Fibroblast of villous mesenchyme (primary cell): ENCODE results near the gene PSMB10. TPM values are rescaled to one million over a fixed set of nuclear protein-coding genes. Genes with fewer than 3 reads are reported as not detected.

Experiments
- DNase-seq: peaks from one replicate; pipeline ENCODE4 v3.0.0-alpha.2; 2010; ENCODE audit warnings: low read depth
- H3K4me3 ChIP-seq: 2 replicates; pipeline ENCODE4 v1.5.1; 2011; ENCODE audit warnings: low read depth, mild to moderate bottlenecking, low read length
- total RNA-seq: library from RNA; depleted of rRNA; stranded (reverse); fragments of >200 nt; gene quantifications from 2 replicates; pipeline ENCODE4 v1.2.3, GENCODE V29; 2012
- TF ChIP-seq, protein P1 (sequence below): IDR thresholded peaks from 2 replicates; pipeline ENCODE4 v1.5.1; 2012; ENCODE audit warnings: low read depth, mild to moderate bottlenecking, low read length; ENCODE audit not compliant: insufficient read depth

PSMB10 gene
- total RNA-seq, 1 donor, result 54.0 TPM

GRCh38 chr16:67951485-67951884 is 14.8 kb upstream of the PSMB10 start:
- TF ChIP-seq, protein P1, sequence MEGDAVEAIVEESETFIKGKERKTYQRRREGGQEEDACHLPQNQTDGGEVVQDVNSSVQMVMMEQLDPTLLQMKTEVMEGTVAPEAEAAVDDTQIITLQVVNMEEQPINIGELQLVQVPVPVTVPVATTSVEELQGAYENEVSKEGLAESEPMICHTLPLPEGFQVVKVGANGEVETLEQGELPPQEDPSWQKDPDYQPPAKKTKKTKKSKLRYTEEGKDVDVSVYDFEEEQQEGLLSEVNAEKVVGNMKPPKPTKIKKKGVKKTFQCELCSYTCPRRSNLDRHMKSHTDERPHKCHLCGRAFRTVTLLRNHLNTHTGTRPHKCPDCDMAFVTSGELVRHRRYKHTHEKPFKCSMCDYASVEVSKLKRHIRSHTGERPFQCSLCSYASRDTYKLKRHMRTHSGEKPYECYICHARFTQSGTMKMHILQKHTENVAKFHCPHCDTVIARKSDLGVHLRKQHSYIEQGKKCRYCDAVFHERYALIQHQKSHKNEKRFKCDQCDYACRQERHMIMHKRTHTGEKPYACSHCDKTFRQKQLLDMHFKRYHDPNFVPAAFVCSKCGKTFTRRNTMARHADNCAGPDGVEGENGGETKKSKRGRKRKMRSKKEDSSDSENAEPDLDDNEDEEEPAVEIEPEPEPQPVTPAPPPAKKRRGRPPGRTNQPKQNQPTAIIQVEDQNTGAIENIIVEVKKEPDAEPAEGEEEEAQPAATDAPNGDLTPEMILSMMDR, result no peak

DNA sequence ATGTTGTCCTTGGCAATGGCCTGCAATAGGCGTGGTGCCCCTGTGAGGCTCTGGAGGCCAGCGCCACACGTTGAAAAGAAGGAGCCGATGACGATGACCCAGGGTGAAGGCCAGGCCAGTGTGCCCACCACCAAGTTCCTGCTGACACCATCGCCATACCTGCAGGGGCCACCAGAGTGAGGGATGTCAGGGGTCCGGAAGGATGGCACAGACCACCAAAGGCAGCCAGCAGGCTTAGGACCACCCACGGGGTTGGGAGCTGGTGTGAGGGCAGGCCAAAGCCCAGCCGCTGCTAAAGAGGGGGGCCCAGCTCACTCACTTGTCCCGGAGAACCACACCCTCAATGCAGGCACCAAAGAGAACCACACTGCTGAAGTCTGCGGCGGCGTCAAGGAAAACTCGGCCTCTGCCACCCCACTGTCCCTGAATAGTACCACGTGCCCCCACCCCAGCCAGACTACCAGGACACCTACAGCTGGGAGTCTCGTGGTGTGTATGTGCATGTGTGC is 13.7 kb upstream of the PSMB10 start:
- TF ChIP-seq, protein P1, result no peak
- no peak overlapping the region for H3K4me3 ChIP-seq

More at GRCh38 chr16:67951485-67951884, 14.8 kb upstream of the PSMB10 start:
- no peak for DNase-seq
- H3K4me3 ChIP-seq, result no peak overlapping the region

GRCh38 chr16:67949645-67950044 is 13.0 kb upstream of the PSMB10 start:
- no peak for DNase-seq
- H3K4me3 ChIP-seq, result no peak overlapping the region
- TF ChIP-seq, protein P1, result no peak

More for the DNA sequence above, 13.7 kb upstream of the PSMB10 start:
- no peak for DNase-seq

- no peak overlapping the region for H3K4me3 ChIP-seq
- TF ChIP-seq, protein P1, result no peak
- no peak for DNase-seq
These were observed 11.4 kb upstream of the PSMB10 start for GRCh38 chr16:67948015-67948414.

DNA sequence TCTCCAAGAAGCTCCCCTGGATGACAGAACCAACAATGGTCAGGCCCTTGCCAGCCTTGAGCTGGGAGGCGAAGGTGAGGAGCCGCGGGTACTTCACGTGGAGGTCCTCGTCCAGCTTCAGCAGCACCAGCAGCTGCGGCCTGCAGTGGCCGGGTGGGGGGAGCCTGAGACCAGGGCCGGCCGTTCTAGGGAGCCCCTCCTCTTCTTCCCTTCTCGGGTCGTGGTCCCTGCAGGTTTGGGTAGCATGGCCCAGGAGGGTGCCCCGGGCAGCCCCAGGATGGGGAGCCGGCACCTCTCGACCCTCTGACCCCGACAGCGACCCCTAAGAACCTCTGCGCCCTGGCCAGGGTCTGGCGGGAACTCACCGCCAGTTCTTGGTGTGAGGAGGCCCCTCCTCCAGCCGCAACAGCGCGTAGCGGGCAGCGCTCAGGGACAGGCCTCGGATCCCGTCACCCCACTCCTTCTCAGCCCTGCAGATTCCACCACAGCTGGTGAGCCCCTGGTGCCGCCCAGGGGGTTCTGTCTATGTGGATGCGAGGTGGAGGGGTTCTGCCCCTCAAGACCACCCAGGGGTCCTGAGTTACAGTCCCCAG is 10.4 kb upstream of the PSMB10 start:
- TF ChIP-seq, protein P1, result no peak
- no peak overlapping the region for H3K4me3 ChIP-seq
- DNase-seq, result no peak

DNA sequence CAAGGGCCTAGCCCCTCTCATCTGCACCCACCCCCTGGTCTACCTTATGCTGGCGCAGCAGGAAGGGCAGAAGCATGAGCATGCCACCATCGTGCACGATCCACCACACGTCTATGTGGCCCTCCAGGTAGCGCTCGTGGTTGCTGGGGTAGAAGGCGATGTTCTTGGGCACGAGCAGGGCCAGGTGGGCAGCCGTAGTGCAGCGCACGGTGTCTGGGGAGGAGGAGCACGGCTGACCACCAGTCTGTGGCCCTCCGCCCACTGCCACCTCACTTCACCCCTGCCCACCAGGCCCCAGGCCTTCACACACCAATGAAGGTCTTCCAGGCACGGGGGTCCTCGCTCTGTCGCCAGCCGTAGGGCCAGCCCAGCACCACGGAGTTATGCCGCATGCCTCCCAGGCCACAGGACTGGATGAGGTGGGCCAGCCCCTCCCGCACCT is 9.5 kb upstream of the PSMB10 start:
- no peak overlapping the region for H3K4me3 ChIP-seq
- TF ChIP-seq, protein P1, result no peak
- DNase-seq, result no peak
